H1 (cell line): ENCODE measurements around the gene NRTN. TPM values are rescaled to one million over a fixed set of nuclear protein-coding genes. Genes with fewer than 3 reads are reported as not detected.

Experiments used
- CTCF ChIA-PET: fragments of 300-600 bp; sonication (Branson Sonifier 250); formaldehyde crosslinking; loops from one replicate; lab custom pipeline; 2021; ENCODE audit not compliant: partially characterized antibody; lab: Charles Lee
- POLR2A ChIA-PET: fragments of 300-600 bp; sonication (Branson Sonifier 250); formaldehyde crosslinking; loops from one replicate; lab custom pipeline; 2021; ENCODE audit warnings: inconsistent platforms; ENCODE audit not compliant: partially characterized antibody; lab: Charles Lee
- DNase-seq, 2 experiments: peaks; one replicate each; pipeline versions ENCODE4 v3.0.0 to v3.0.0-alpha.2; 2010 to 2022; ENCODE audit warnings: low spot score in 2 of 2, low read depth in 1 of 2, mixed read lengths in 1 of 2
- FAIRE-seq: peaks from 2 replicates; lab custom pipeline; 2011; peaks lifted over from hg19 to GRCh38; lab: Jason Lieb, UNC
- H2AFZ ChIP-seq: 2 replicates; pipeline ENCODE4 v1.8.1; 2012; ENCODE audit warnings: low read length, inconsistent platforms
- H2AK5ac ChIP-seq: 2 replicates; pipeline ENCODE4 v1.6.1; 2013; ENCODE audit warnings: low read depth, low read length
- H2BK120ac ChIP-seq: replicated peaks from 2 replicates; pipeline ENCODE3; 2013; ENCODE audit warnings: low read depth, low read length, inconsistent platforms
- H2BK12ac ChIP-seq: 2 replicates; pipeline ENCODE4 v1.6.1; 2013; ENCODE audit warnings: low read depth, low read length
- H2BK15ac ChIP-seq: 2 replicates; pipeline ENCODE4 v1.6.1; 2013; ENCODE audit warnings: low read length
- H2BK20ac ChIP-seq: 2 replicates; pipeline ENCODE4 v1.6.1; 2013; ENCODE audit warnings: low read length
- H2BK5ac ChIP-seq: 2 replicates; pipeline ENCODE4 v1.6.1; 2013; ENCODE audit warnings: low read depth, low read length
- H3K14ac ChIP-seq: 2 replicates; pipeline ENCODE4 v1.6.1; 2013; ENCODE audit warnings: inconsistent platforms; ENCODE audit not compliant: insufficient read length
- H3K18ac ChIP-seq: 2 replicates; pipeline ENCODE4 v1.6.1; 2013; ENCODE audit warnings: low read length; ENCODE audit errors: extremely low read depth
- H3K23ac ChIP-seq: 2 replicates; pipeline ENCODE4 v1.6.1; 2013; ENCODE audit warnings: inconsistent platforms; ENCODE audit not compliant: insufficient read length
- H3K23me2 ChIP-seq: 2 replicates; pipeline ENCODE4 v1.6.1; 2013; ENCODE audit warnings: low read depth, low read length
- H3K27ac ChIP-seq: 2 replicates; pipeline ENCODE4 v1.6.1; 2011; ENCODE audit warnings: low read depth, low read length, inconsistent platforms
- H3K27me3 ChIP-seq, 4 experiments: replicated peaks in 1 of 4; 1 replicate in 1 of 4; 2 replicates in 3 of 4; pipeline versions ENCODE4 v1.6.1 to v1.8.1; 2011 to 2013; ENCODE audit warnings: low read length in 3 of 4, mild to moderate bottlenecking in 3 of 4, inconsistent platforms in 2 of 4, mixed read lengths in 2 of 4, moderate library complexity in 1 of 4; ENCODE audit not compliant: control insufficient read depth in 3 of 4, insufficient read depth in 3 of 4; ENCODE audit errors: extremely low read depth in 1 of 4
- H3K36me3 ChIP-seq, 4 experiments: 2 replicates each; pipeline versions ENCODE4 v1.6.1 to v1.8.1; 2011 to 2013; ENCODE audit warnings: mild to moderate bottlenecking in 4 of 4, low read length in 3 of 4, moderate library complexity in 2 of 4, control low read depth in 1 of 4, inconsistent platforms in 1 of 4; ENCODE audit not compliant: insufficient read depth in 4 of 4, control insufficient read depth in 2 of 4
- H3K4ac ChIP-seq: replicated peaks from 2 replicates; pipeline ENCODE3; 2013; ENCODE audit warnings: low read length, low read depth, mixed read lengths, inconsistent platforms; ENCODE audit not compliant: insufficient read length
- H3K4me1 ChIP-seq, 4 experiments: replicated peaks in 1 of 4; 1 replicate in 1 of 4; 2 replicates in 3 of 4; pipeline versions ENCODE4 v1.6.1 to v1.8.1; 2011 to 2013; ENCODE audit warnings: low read length in 3 of 4, inconsistent platforms in 2 of 4, mixed read lengths in 1 of 4; ENCODE audit not compliant: insufficient read depth in 4 of 4, control insufficient read depth in 3 of 4
- H3K4me2 ChIP-seq, 2 experiments: 2 replicates each; pipeline versions ENCODE4 v1.6.1 to v1.8.1; 2011 to 2013; ENCODE audit warnings: low read depth in 2 of 2, low read length in 2 of 2, control low read depth in 1 of 2, inconsistent platforms in 1 of 2, mild to moderate bottlenecking in 1 of 2; ENCODE audit not compliant: insufficient read depth in 1 of 2
- H3K4me3 ChIP-seq, 4 experiments: fragments of 200-600, 300-600 bp in 1 of 4; sonication (generic), shearing (Covaris generic), sonication (Bioruptor Twin) in 1 of 4; 2 replicates each; pipeline versions ENCODE4 v1.5.1 to v1.8.1; 2011 to 2016; ENCODE audit warnings: low read length in 4 of 4, low read depth in 3 of 4, control low read depth in 2 of 4, inconsistent platforms in 2 of 4, mild to moderate bottlenecking in 2 of 4, mixed read lengths in 1 of 4, moderate library complexity in 1 of 4; ENCODE audit not compliant: insufficient read depth in 2 of 4; ENCODE audit errors: extremely low read depth in 1 of 4
- H3K56ac ChIP-seq: replicated peaks from 2 replicates; pipeline ENCODE3; 2013; ENCODE audit warnings: low read depth, mild to moderate bottlenecking, mixed read lengths, low read length, inconsistent platforms; ENCODE audit not compliant: insufficient read length
- H3K79me1 ChIP-seq: 2 replicates; pipeline ENCODE4 v1.6.1; 2013; ENCODE audit warnings: low read depth, low read length, control low read depth
- H3K79me2 ChIP-seq, 2 experiments: 2 replicates each; pipeline versions ENCODE4 v1.6.1 to v1.8.1; 2012 to 2013; ENCODE audit warnings: low read length in 2 of 2, mild to moderate bottlenecking in 2 of 2, inconsistent platforms in 1 of 2; ENCODE audit not compliant: insufficient read depth in 2 of 2, control insufficient read depth in 1 of 2
- H3K9ac ChIP-seq, 4 experiments: replicated peaks in 1 of 4; 1 replicate in 1 of 4; 2 replicates in 3 of 4; pipeline versions ENCODE4 v1.6.1 to v1.8.1; 2011 to 2013; ENCODE audit warnings: low read depth in 3 of 4, low read length in 3 of 4, control low read depth in 2 of 4, mild to moderate bottlenecking in 2 of 4, moderate library complexity in 2 of 4, inconsistent platforms in 1 of 4; ENCODE audit errors: extremely low read depth in 1 of 4
- H3K9me3 ChIP-seq, 2 experiments: 2 replicates each; pipeline versions ENCODE4 v1.6.1 to v1.8.1; 2012 to 2013; ENCODE audit warnings: mild to moderate bottlenecking in 2 of 2, moderate library complexity in 2 of 2, control low read depth in 1 of 2, inconsistent platforms in 1 of 2, low read depth in 1 of 2, low read length in 1 of 2, mixed read lengths in 1 of 2; ENCODE audit not compliant: insufficient read depth in 2 of 2
- H4K20me1 ChIP-seq, 2 experiments: replicated peaks in 1 of 2; 2 replicates each; pipeline versions ENCODE3 to v1.8.1; 2011 to 2013; ENCODE audit warnings: inconsistent platforms in 2 of 2, low read length in 2 of 2, mild to moderate bottlenecking in 1 of 2; ENCODE audit not compliant: insufficient read depth in 2 of 2, control insufficient read depth in 1 of 2
- H4K5ac ChIP-seq: 2 replicates; pipeline ENCODE4 v1.6.1; 2013; ENCODE audit warnings: low read length, low read depth, mixed read lengths, inconsistent platforms; ENCODE audit not compliant: insufficient read length
- H4K8ac ChIP-seq: 2 replicates; pipeline ENCODE4 v1.8.0; 2013; ENCODE audit warnings: mild to moderate bottlenecking, moderate library complexity, low read length, inconsistent platforms; ENCODE audit not compliant: insufficient read depth; ENCODE audit errors: extremely low read depth
- H4K91ac ChIP-seq: replicated peaks from 2 replicates; pipeline ENCODE3; 2013; ENCODE audit warnings: low read length, mixed read lengths, inconsistent platforms; ENCODE audit not compliant: insufficient read length
- ASH2L ChIP-seq: fragments of 200-600, 300-600 bp; sonication (generic); IDR thresholded peaks from one replicate; pipeline ENCODE4 v1.7.1; 2017; ENCODE audit warnings: low read length
- CBX8 ChIP-seq: fragments of 300-800, 300-1000 bp; sonication (generic); IDR thresholded peaks from 2 replicates; pipeline ENCODE4 v1.7.1; 2016; ENCODE audit warnings: low read depth, low read length, borderline replicate concordance
- EGR1 ChIP-seq: IDR thresholded peaks from 2 replicates; pipeline ENCODE4 v1.6.1; 2011; ENCODE audit warnings: low read depth, low read length, borderline replicate concordance
- KDM1A ChIP-seq: fragments of 200-600, 300-600 bp; sonication (generic); IDR thresholded peaks from 2 replicates; pipeline ENCODE4 v1.7.1; 2016; ENCODE audit warnings: mild to moderate bottlenecking, low read length, borderline replicate concordance
- NRF1 ChIP-seq: IDR thresholded peaks from 2 replicates; pipeline ENCODE4 v1.6.1; 2011; ENCODE audit warnings: mild to moderate bottlenecking, low read depth, low read length, improper control_type of control experiment
- RNF2 ChIP-seq: fragments of 200-900, 300-1000 bp; sonication (generic); IDR thresholded peaks from 2 replicates; pipeline ENCODE4 v1.7.1; 2016; ENCODE audit warnings: borderline replicate concordance, low read depth, mild to moderate bottlenecking, antibody characterized with exemption, low read length; ENCODE audit not compliant: poor library complexity, severe bottlenecking; ENCODE audit errors: missing control alignments
- SP1 ChIP-seq: IDR thresholded peaks from 2 replicates; pipeline ENCODE4 v1.6.1; 2011; ENCODE audit warnings: low read depth, low read length
- SRF ChIP-seq: IDR thresholded peaks from 2 replicates; pipeline ENCODE4 v1.6.1; 2011; ENCODE audit warnings: mild to moderate bottlenecking, low read depth, low read length, moderate library complexity
- TAF7 ChIP-seq: optimal IDR thresholded peaks from 2 replicates; pipeline ENCODE3; 2011; ENCODE audit warnings: low read depth, mild to moderate bottlenecking, inconsistent platforms, low read length, moderate library complexity, borderline replicate concordance
- TBP ChIP-seq: IDR thresholded peaks from 2 replicates; pipeline ENCODE4 v1.6.1; 2011; ENCODE audit warnings: low read depth, low read length, improper control_type of control experiment
- WGBS, 2 experiments: shearing (Covaris generic) in 1 of 2; methylation state at CpG; one replicate each; pipeline versions ENCODE4 v1.1.6 to v1.1.7; 2013 to 2015; ENCODE audit warnings: low lambda C conversion rate in 2 of 2, mixed read lengths in 2 of 2, inconsistent platforms in 1 of 2, low coverage in 1 of 2, missing lambda C conversion rate in 1 of 2; ENCODE audit not compliant: insufficient replicate concordance in 2 of 2, insufficient coverage in 1 of 2, insufficient read length in 1 of 2; ENCODE audit errors: extremely low coverage in 1 of 2, missing lambda C conversion rate in 1 of 2; 5-methylcytosine and 5-hydroxymethylcytosine counted together
- polyA plus RNA-seq, 7 experiments: library from polyadenylated mRNA; depleted of rRNA in 3 of 7; stranded (reverse) in 5 of 7; unstranded in 2 of 7; fragments of >200 nt in 5 of 7; fragments of 200-250 nt in 2 of 7; gene quantifications; 1 replicate in 5 of 7; 2 replicates in 1 of 7; 4 replicates in 1 of 7; pipeline versions ENCODE4 v1.2.1 to v1.2.3, GENCODE V29; 2011 to 2013; ENCODE audit warnings: missing spikeins in 2 of 7, mixed read lengths in 2 of 7
- total RNA-seq: library from RNA; stranded (reverse); fragmentation: NEBNext Ultra II Directional; extraction: Animal tissue kit (Norgen Biotek cat#: 25700); gene quantifications from 2 replicates; pipeline ENCODE4 v1.2.1, GENCODE V29; 2021
- TF ChIP-seq, protein P1 (sequence below): IDR thresholded peaks from 2 replicates; pipeline ENCODE4 v1.6.1; 2011; ENCODE audit warnings: low read length, improper control_type of control experiment

NRTN gene
- total and polyA plus RNA-seq, 2 of the 8 experiments (the other 6 are each of a cell fraction or from before 2014, with no cell fraction given): 3.9 to 5.3 TPM

DNA sequence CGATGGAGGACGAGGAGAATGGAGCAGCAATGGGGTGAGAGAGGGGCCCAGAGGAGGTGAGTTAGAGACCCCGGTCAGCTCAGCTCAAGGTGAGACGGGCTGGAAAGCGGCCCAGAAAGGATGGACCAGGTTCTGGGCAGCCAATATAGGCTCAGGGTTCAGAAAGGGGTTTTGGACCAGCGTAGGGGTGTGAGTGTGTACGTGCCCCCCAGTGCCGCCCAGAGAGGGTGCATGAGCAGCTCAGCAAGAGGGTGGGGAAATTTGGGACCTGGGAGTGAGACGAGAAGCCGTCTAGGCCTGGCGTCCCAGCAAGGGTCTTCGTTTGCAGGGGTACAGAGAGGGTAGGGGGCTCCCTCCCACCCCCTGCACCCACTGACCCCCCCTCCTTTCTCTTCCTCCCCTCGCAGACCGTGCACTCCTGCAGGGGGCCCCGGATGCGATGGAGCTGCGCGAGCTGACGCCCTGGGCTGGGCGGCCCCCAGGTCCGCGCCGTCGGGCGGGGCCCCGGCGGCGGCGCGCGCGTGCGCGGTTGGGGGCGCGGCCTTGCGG, 22.5 kb downstream of the NRTN start:
- Histone ChIP-seq H4K8ac (peak overlapping the region; percentile 97; the same call in 1 of the 2 replicates), H2AK5ac (no peak overlapping the region), H3K4me2 (peak overlapping the region; percentile 67 to 99), H3K56ac (no peak overlapping the region), H3K4me1 (peaks cover 0 to 8% (median 6%) of the 10 kb centered on the region in 4 experiments; a peak in 6 of 7 replicates), H3K4me3 (peak overlapping the region; percentile 72 to 89 (median 76); a peak in 6 of 8 replicates), H3K9ac (peak overlapping the region in 2 of 4 experiments; percentile 90 to 93; a peak in 4 of 7 replicates), H4K91ac (peak overlapping the region; percentile 17), H3K27me3 (no peaks in the 10 kb centered on the region; a peak in 1 of 7 replicates), H2BK20ac (0 out of 2 replicates have a peak overlapping the region, but pooled peaks have one; percentile 48), H2BK5ac (no peak overlapping the region; the same call in 1 of the 2 replicates), H3K27ac (no peak overlapping the region; the same call in 1 of the 2 replicates), H3K18ac (peak overlapping the region; percentile 32), H3K23ac (no peak overlapping the region), H3K4ac (no peak overlapping the region), H3K36me3 (no peaks in the 10 kb centered on the region), H2BK120ac (no peak overlapping the region), H4K20me1 (peaks cover 0 to 2% of the 10 kb centered on the region in 2 experiments), H2BK12ac (0 out of 2 replicates have a peak overlapping the region, but pooled peaks have one; percentile 9), H4K5ac (peak overlapping the region; percentile 74), H3K9me3 (no peaks in the 10 kb centered on the region), H2BK15ac (no peak overlapping the region), H3K79me1 (no peaks in the 10 kb centered on the region), H2AFZ (no peak overlapping the region), H3K14ac (no peak overlapping the region), H3K23me2 (peaks cover 12% of the 10 kb centered on the region; the same call in 1 of the 2 replicates), H3K79me2 (no peaks in the 10 kb centered on the region)
- WGBS, 2 experiments: 18% methylated on average over 37 of the region's 37 CpGs; no CpG with 5 or more reads in 1 of the 2 experiments
- ChIA-PET POLR2A (interaction anchor here (0.7 to 5.9 kb wide), 35 partner anchors 9 to 1483 kb away, joined by 3 to 43 read pairs (median 6); partner anchors contain the start of genes DUS3L, FUT3, NDUFA11 and NRTN), CTCF (interaction anchor here (0.9 to 7.8 kb wide), 10 partner anchors 12 to 195 kb away, joined by 3 to 58 read pairs (median 5); partner anchors contain the start of genes FUT6, NDUFA11, NRTN and VMAC)
- DNase-seq (no peak), FAIRE-seq (no peak)
- no peak for TF ChIP-seq SRF
- TF ChIP-seq SP1: no peak
- TF ChIP-seq ASH2L: no peak
- no peak for TF ChIP-seq TBP
- TF ChIP-seq RNF2: no peak
- TF ChIP-seq NRF1: no peak
- TF ChIP-seq CBX8: no peak
- no peak for TF ChIP-seq KDM1A
- TF ChIP-seq, protein P1, sequence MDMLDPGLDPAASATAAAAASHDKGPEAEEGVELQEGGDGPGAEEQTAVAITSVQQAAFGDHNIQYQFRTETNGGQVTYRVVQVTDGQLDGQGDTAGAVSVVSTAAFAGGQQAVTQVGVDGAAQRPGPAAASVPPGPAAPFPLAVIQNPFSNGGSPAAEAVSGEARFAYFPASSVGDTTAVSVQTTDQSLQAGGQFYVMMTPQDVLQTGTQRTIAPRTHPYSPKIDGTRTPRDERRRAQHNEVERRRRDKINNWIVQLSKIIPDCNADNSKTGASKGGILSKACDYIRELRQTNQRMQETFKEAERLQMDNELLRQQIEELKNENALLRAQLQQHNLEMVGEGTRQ: no peak
- TF ChIP-seq TAF7: no peak
- no peak for TF ChIP-seq EGR1
